ENCODE measurements around the gene HSD17B3. TPM values are rescaled to one million over a fixed set of nuclear protein-coding genes. Genes with fewer than 3 reads are reported as not detected.

Gene HSD17B3
- total RNA-seq (1 to 10 TPM in 1 of 4 donors, under 1 TPM in 1, not detected in 2; 0.34 to 1.1 TPM), polyA plus RNA-seq (under 1 TPM in 2 of 3 donors, not detected in 1; 0.16 to 0.26 TPM)
- long read RNA-seq, donor 1 = 0 reads
- long read RNA-seq, donor 2 = 0 reads

- TF ChIP-seq, protein P1, sequence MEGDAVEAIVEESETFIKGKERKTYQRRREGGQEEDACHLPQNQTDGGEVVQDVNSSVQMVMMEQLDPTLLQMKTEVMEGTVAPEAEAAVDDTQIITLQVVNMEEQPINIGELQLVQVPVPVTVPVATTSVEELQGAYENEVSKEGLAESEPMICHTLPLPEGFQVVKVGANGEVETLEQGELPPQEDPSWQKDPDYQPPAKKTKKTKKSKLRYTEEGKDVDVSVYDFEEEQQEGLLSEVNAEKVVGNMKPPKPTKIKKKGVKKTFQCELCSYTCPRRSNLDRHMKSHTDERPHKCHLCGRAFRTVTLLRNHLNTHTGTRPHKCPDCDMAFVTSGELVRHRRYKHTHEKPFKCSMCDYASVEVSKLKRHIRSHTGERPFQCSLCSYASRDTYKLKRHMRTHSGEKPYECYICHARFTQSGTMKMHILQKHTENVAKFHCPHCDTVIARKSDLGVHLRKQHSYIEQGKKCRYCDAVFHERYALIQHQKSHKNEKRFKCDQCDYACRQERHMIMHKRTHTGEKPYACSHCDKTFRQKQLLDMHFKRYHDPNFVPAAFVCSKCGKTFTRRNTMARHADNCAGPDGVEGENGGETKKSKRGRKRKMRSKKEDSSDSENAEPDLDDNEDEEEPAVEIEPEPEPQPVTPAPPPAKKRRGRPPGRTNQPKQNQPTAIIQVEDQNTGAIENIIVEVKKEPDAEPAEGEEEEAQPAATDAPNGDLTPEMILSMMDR (IDR thresholded peaks at IDR 0.05) = no peak
Observed at GRCh38 chr9:96302021-96302420, at the start of gene HSD17B3. TSS of gene HSD17B3 (minus strand) at chr9:96302176. CDS start at chr9:96302104, 72 bp downstream.

GRCh38 chr9:96350866-96351265, 48.9 kb upstream of the HSD17B3 start:
- no peaks in the 10 kb centered on the region for H3K27me3 ChIP-seq (ENCODE audit: insufficient read depth in 3 of 3, low read length in 2 of 3)
- H3K9me3 ChIP-seq = peaks cover 5% of the 10 kb centered on the region
- H3K4me1 ChIP-seq = no peaks in the 10 kb centered on the region
- TF ChIP-seq, protein P1 (IDR thresholded peaks at IDR 0.05) = no peak
- H3K4me3 ChIP-seq = no peak overlapping the region
- H3K27ac ChIP-seq = no peak overlapping the region
- WGBS, 3 donors = 50 to 63% (median 53%) methylated on average over 1 of the region's 1 CpG
- intact Hi-C loops (cut with DNase I) = no loop called here
- DNase-seq (no peak), ATAC-seq (no peak)
- no peaks in the 10 kb centered on the region for H3K36me3 ChIP-seq (ENCODE audit: insufficient read depth in 1 of 2, low read depth in 1 of 2)

More at GRCh38 chr9:96302021-96302420, at the start of gene HSD17B3:
- WGBS, 3 donors = 76 to 79% (median 76%) methylated on average over 6 of the region's 6 CpGs
- Histone ChIP-seq H3K9me3 (no peaks in the 10 kb centered on the region), H3K36me3 (ENCODE audit: insufficient read depth in 1 of 2, low read depth in 1 of 2) (no peaks in the 10 kb centered on the region), H3K4me3 (no peak within 1 kb of the TSS), H3K27ac (no peak within 1 kb of the TSS), H3K27me3 (ENCODE audit: insufficient read depth in 3 of 3, low read length in 2 of 3) (no peaks in the 10 kb centered on the region), H3K4me1 (no peaks in the 10 kb centered on the region)
- no peak for ATAC-seq
- intact Hi-C loops (cut with DNase I) = no loop called here
- no peak for DNase-seq

GRCh38 chr9:96348261-96348660, 46.3 kb upstream of the HSD17B3 start:
- TF ChIP-seq, protein P1 (IDR thresholded peaks at IDR 0.05) = no peak
- no peak for ATAC-seq
- Histone ChIP-seq H3K36me3 (ENCODE audit: insufficient read depth in 1 of 2, low read depth in 1 of 2) (no peaks in the 10 kb centered on the region), H3K4me3 (no peak overlapping the region), H3K27me3 (ENCODE audit: insufficient read depth in 3 of 3, low read length in 2 of 3) (no peaks in the 10 kb centered on the region), H3K9me3 (peaks cover 5% of the 10 kb centered on the region), H3K27ac (no peak overlapping the region), H3K4me1 (peaks cover 3% of the 10 kb centered on the region)
- DNase-seq = no peak
- 95 to 98% (median 98%) methylated on average over 5 of the region's 5 CpGs for WGBS, 3 donors
- intact Hi-C loops (cut with DNase I) = loop anchor here in 1 of 2 donors (5.0 kb wide), 1 partner anchor 309 kb away; the partner anchor contains the start of gene PRXL2C

- ATAC-seq (no peak), DNase-seq (no peak)
- TF ChIP-seq, protein P1 (IDR thresholded peaks at IDR 0.05) = no peak
- H3K4me3 ChIP-seq = no peak overlapping the region
- no peak overlapping the region for H3K27ac ChIP-seq
- intact Hi-C loops (cut with DNase I) = loop anchor here in 1 of 2 donors (5.0 kb wide), 1 partner anchor 312 kb away; the partner anchor contains the start of gene PRXL2C
- no peaks in the 10 kb centered on the region for H3K36me3 ChIP-seq (ENCODE audit: insufficient read depth in 1 of 2, low read depth in 1 of 2)
- H3K27me3 ChIP-seq (ENCODE audit: insufficient read depth in 3 of 3, low read length in 2 of 3) = no peaks in the 10 kb centered on the region
- peaks cover 3% of the 10 kb centered on the region for H3K4me1 ChIP-seq
- 91 to 92% (median 92%) methylated on average over 9 of the region's 9 CpGs for WGBS, 3 donors
- H3K9me3 ChIP-seq = peaks cover 5% of the 10 kb centered on the region
Observed at GRCh38 chr9:96345551-96345950, 43.6 kb upstream of the HSD17B3 start.
